Measurements from ENCODE around the gene ITGB1BP1.

- TF ChIP-seq CTBP1 (IDR thresholded peaks at IDR 0.05; ENCODE audit: borderline replicate concordance) (no peak), FOXK2 (IDR thresholded peaks at IDR 0.05) (no peak), ELF4 (IDR thresholded peaks at IDR 0.05) (no peak), BHLHE40 (IDR thresholded peaks at IDR 0.05; ENCODE audit: borderline replicate concordance) (no peak), FOXM1 (IDR thresholded peaks at IDR 0.05; ENCODE audit: borderline replicate concordance) (no peak), SP1 (IDR thresholded peaks at IDR 0.05) (no peak), ZNF384 (IDR thresholded peaks at IDR 0.05) (no peak), FOXA1 (IDR thresholded peaks at IDR 0.05) (no peak), LEF1 (IDR thresholded peaks at IDR 0.05; ENCODE audit: borderline replicate concordance) (no peak)
Observed at GRCh38 chr2:9465170-9465569, 41.8 kb upstream of the ITGB1BP1 start.

All from HEK293T (cell line).